ENCODE data around the gene CAPN13.

Gene CAPN13

GRCh38 chr2:30681022-30681421 lies 126.2 kb downstream of the CAPN13 start:
- H3K9ac ChIP-seq (ENCODE audit: low read depth, low read length, poor library complexity, severe bottlenecking) = no peak overlapping the region
- H3K36me3 ChIP-seq (ENCODE audit: insufficient read depth, low read length) = no peaks in the 10 kb centered on the region
- TF ChIP-seq CTCF (conservative IDR thresholded peaks at IDR 0.05; ENCODE audit: low read length) = no peak
- TF ChIP-seq EZH2phosphoT487 (IDR thresholded peaks at IDR 0.05; ENCODE audit: borderline replicate concordance) = no peak
- H3K9me2 ChIP-seq (replicated peaks; ENCODE audit: low read depth, low read length) = no peaks in the 10 kb centered on the region
- H3K4me3 ChIP-seq (ENCODE audit: low read length, poor library complexity, severe bottlenecking) = no peak overlapping the region
- H3K4me2 ChIP-seq (ENCODE audit: low read depth, low read length, poor library complexity, severe bottlenecking) = no peak overlapping the region
- no peaks in the 10 kb centered on the region for H3K27me3 ChIP-seq (ENCODE audit: insufficient read depth, low read length, poor library complexity, severe bottlenecking)
- H2AFZ ChIP-seq (ENCODE audit: low read length) = no peak overlapping the region
- no peaks in the 10 kb centered on the region for H3K79me2 ChIP-seq (ENCODE audit: insufficient read depth, low read length)
- H3F3A ChIP-seq (ENCODE audit: low read depth) = no peaks in the 10 kb centered on the region
- no peaks in the 10 kb centered on the region for H3K9me3 ChIP-seq (ENCODE audit: insufficient read depth, low read depth, low read length)
- no peaks in the 10 kb centered on the region for H4K20me1 ChIP-seq (ENCODE audit: insufficient read depth, low read length, poor library complexity, severe bottlenecking)
- no peaks in the 10 kb centered on the region for H3K4me1 ChIP-seq (ENCODE audit: insufficient read depth, low read length, poor library complexity, severe bottlenecking)

GRCh38 chr2:30680121-30680520 lies 127.1 kb downstream of the CAPN13 start:
- H3F3A ChIP-seq (ENCODE audit: low read depth) = no peaks in the 10 kb centered on the region
- TF ChIP-seq EZH2phosphoT487 (IDR thresholded peaks at IDR 0.05; ENCODE audit: borderline replicate concordance) (no peak), CTCF (conservative IDR thresholded peaks at IDR 0.05; ENCODE audit: low read length) (no peak)
- no peaks in the 10 kb centered on the region for H3K36me3 ChIP-seq (ENCODE audit: insufficient read depth, low read length)
- H3K4me1 ChIP-seq (ENCODE audit: insufficient read depth, low read length, poor library complexity, severe bottlenecking) = no peaks in the 10 kb centered on the region
- H3K27me3 ChIP-seq (ENCODE audit: insufficient read depth, low read length, poor library complexity, severe bottlenecking) = no peaks in the 10 kb centered on the region
- H3K4me2 ChIP-seq (ENCODE audit: low read depth, low read length, poor library complexity, severe bottlenecking) = no peak overlapping the region
- H3K9me2 ChIP-seq (replicated peaks; ENCODE audit: low read depth, low read length) = no peaks in the 10 kb centered on the region
- H3K4me3 ChIP-seq (ENCODE audit: low read length, poor library complexity, severe bottlenecking) = no peak overlapping the region
- H3K9ac ChIP-seq (ENCODE audit: low read depth, low read length, poor library complexity, severe bottlenecking) = no peak overlapping the region
- no peaks in the 10 kb centered on the region for H3K79me2 ChIP-seq (ENCODE audit: insufficient read depth, low read length)
- H3K9me3 ChIP-seq (ENCODE audit: insufficient read depth, low read depth, low read length) = no peaks in the 10 kb centered on the region
- H4K20me1 ChIP-seq (ENCODE audit: insufficient read depth, low read length, poor library complexity, severe bottlenecking) = no peaks in the 10 kb centered on the region
- H2AFZ ChIP-seq (ENCODE audit: low read length) = no peak overlapping the region

- no peaks in the 10 kb centered on the region for H3K27me3 ChIP-seq (ENCODE audit: insufficient read depth, low read length, poor library complexity, severe bottlenecking)
- H3K4me1 ChIP-seq (ENCODE audit: insufficient read depth, low read length, poor library complexity, severe bottlenecking) = no peaks in the 10 kb centered on the region
- no peak overlapping the region for H3K9ac ChIP-seq (ENCODE audit: low read depth, low read length, poor library complexity, severe bottlenecking)
- no peak overlapping the region for H2AFZ ChIP-seq (ENCODE audit: low read length)
- H3K79me2 ChIP-seq (ENCODE audit: insufficient read depth, low read length) = no peaks in the 10 kb centered on the region
- H4K20me1 ChIP-seq (ENCODE audit: insufficient read depth, low read length, poor library complexity, severe bottlenecking) = no peaks in the 10 kb centered on the region
- no peaks in the 10 kb centered on the region for H3F3A ChIP-seq (ENCODE audit: low read depth)
- H3K9me3 ChIP-seq (ENCODE audit: insufficient read depth, low read depth, low read length) = no peaks in the 10 kb centered on the region
- TF ChIP-seq CTCF (conservative IDR thresholded peaks at IDR 0.05; ENCODE audit: low read length) (no peak), EZH2phosphoT487 (IDR thresholded peaks at IDR 0.05; ENCODE audit: borderline replicate concordance) (no peak)
- H3K4me2 ChIP-seq (ENCODE audit: low read depth, low read length, poor library complexity, severe bottlenecking) = no peak overlapping the region
- H3K4me3 ChIP-seq (ENCODE audit: low read length, poor library complexity, severe bottlenecking) = no peak overlapping the region
- no peaks in the 10 kb centered on the region for H3K9me2 ChIP-seq (replicated peaks; ENCODE audit: low read depth, low read length)
- no peaks in the 10 kb centered on the region for H3K36me3 ChIP-seq (ENCODE audit: insufficient read depth, low read length)
These were observed 127.7 kb downstream of the CAPN13 start for GRCh38 chr2:30679426-30680088.
